Measurements from ENCODE around the gene TPP2.

The TPP2 gene

GRCh38 chr13:102707467-102707866, 110.7 kb downstream of the TPP2 start:
- FAIRE-seq (no peak), DNase-seq (ENCODE audit: insufficient read length) (no peak)
- TF ChIP-seq POLR2A (IDR thresholded peaks at IDR 0.05; ENCODE audit: low read depth, low read length) (no peak), POLR2AphosphoS5 (IDR thresholded peaks at IDR 0.05; ENCODE audit: low read depth, low read length) (no peak), TAF1 (IDR thresholded peaks at IDR 0.05; ENCODE audit: borderline replicate concordance, low read depth, low read length) (no peak)

GRCh38 chr13:102708211-102708610, 111.4 kb downstream of the TPP2 start:
- DNase-seq (ENCODE audit: insufficient read length) (no peak), FAIRE-seq (no peak)
- no peak for TF ChIP-seq TAF1 (IDR thresholded peaks at IDR 0.05; ENCODE audit: borderline replicate concordance, low read depth, low read length)
- no peak for TF ChIP-seq POLR2AphosphoS5 (IDR thresholded peaks at IDR 0.05; ENCODE audit: low read depth, low read length)
- no peak for TF ChIP-seq POLR2A (IDR thresholded peaks at IDR 0.05; ENCODE audit: low read depth, low read length)

GRCh38 chr13:102708991-102709390, 112.2 kb downstream of the TPP2 start:
- FAIRE-seq = no peak
- DNase-seq (ENCODE audit: insufficient read length) = no peak
- TF ChIP-seq POLR2A (IDR thresholded peaks at IDR 0.05; ENCODE audit: low read depth, low read length) (no peak), POLR2AphosphoS5 (IDR thresholded peaks at IDR 0.05; ENCODE audit: low read depth, low read length) (no peak), TAF1 (IDR thresholded peaks at IDR 0.05; ENCODE audit: borderline replicate concordance, low read depth, low read length) (no peak)

- no peak for FAIRE-seq
- DNase-seq (ENCODE audit: insufficient read length) = no peak
- TF ChIP-seq POLR2A (IDR thresholded peaks at IDR 0.05; ENCODE audit: low read depth, low read length) (no peak), POLR2AphosphoS5 (IDR thresholded peaks at IDR 0.05; ENCODE audit: low read depth, low read length) (no peak), TAF1 (IDR thresholded peaks at IDR 0.05; ENCODE audit: borderline replicate concordance, low read depth, low read length) (no peak)
Observed at GRCh38 chr13:102709536-102709935, 112.8 kb downstream of the TPP2 start.

- TF ChIP-seq POLR2A (IDR thresholded peaks at IDR 0.05; ENCODE audit: low read depth, low read length) (no peak), TAF1 (IDR thresholded peaks at IDR 0.05; ENCODE audit: borderline replicate concordance, low read depth, low read length) (no peak), POLR2AphosphoS5 (IDR thresholded peaks at IDR 0.05; ENCODE audit: low read depth, low read length) (no peak)
- DNase-seq (ENCODE audit: insufficient read length) = no peak
- FAIRE-seq = no peak
Observed at GRCh38 chr13:102710261-102710679, 113.5 kb downstream of the TPP2 start.

- TF ChIP-seq POLR2AphosphoS5 (IDR thresholded peaks at IDR 0.05; ENCODE audit: low read depth, low read length) (no peak), TAF1 (IDR thresholded peaks at IDR 0.05; ENCODE audit: borderline replicate concordance, low read depth, low read length) (no peak), POLR2A (IDR thresholded peaks at IDR 0.05; ENCODE audit: low read depth, low read length) (no peak)
- FAIRE-seq (no peak), DNase-seq (ENCODE audit: insufficient read length) (no peak)
Observed at GRCh38 chr13:102715447-102715846, 118.7 kb downstream of the TPP2 start.

- DNase-seq (ENCODE audit: insufficient read length) (no peak), FAIRE-seq (no peak)
- TF ChIP-seq POLR2A (IDR thresholded peaks at IDR 0.05; ENCODE audit: low read depth, low read length) = no peak
- TF ChIP-seq POLR2AphosphoS5 (IDR thresholded peaks at IDR 0.05; ENCODE audit: low read depth, low read length) = no peak
- TF ChIP-seq TAF1 (IDR thresholded peaks at IDR 0.05; ENCODE audit: borderline replicate concordance, low read depth, low read length) = no peak
Observed at GRCh38 chr13:102718746-102719145, 122.0 kb downstream of the TPP2 start.

GRCh38 chr13:102721800-102722231, 125.0 kb downstream of the TPP2 start:
- FAIRE-seq (no peak), DNase-seq (ENCODE audit: insufficient read length) (no peak)
- no peak for TF ChIP-seq TAF1 (IDR thresholded peaks at IDR 0.05; ENCODE audit: borderline replicate concordance, low read depth, low read length)
- TF ChIP-seq POLR2AphosphoS5 (IDR thresholded peaks at IDR 0.05; ENCODE audit: low read depth, low read length) = no peak
- no peak for TF ChIP-seq POLR2A (IDR thresholded peaks at IDR 0.05; ENCODE audit: low read depth, low read length)

- FAIRE-seq (no peak), DNase-seq (ENCODE audit: insufficient read length) (no peak)
- TF ChIP-seq POLR2A (IDR thresholded peaks at IDR 0.05; ENCODE audit: low read depth, low read length) (no peak), POLR2AphosphoS5 (IDR thresholded peaks at IDR 0.05; ENCODE audit: low read depth, low read length) (no peak)
Observed at GRCh38 chr13:102724923-102725322, 128.1 kb downstream of the TPP2 start.

- DNase-seq (ENCODE audit: insufficient read length) (no peak), FAIRE-seq (peak; percentile 44)
- TF ChIP-seq TAF1 (IDR thresholded peaks at IDR 0.05; ENCODE audit: borderline replicate concordance, low read depth, low read length) = no peak
- no peak for TF ChIP-seq POLR2A (IDR thresholded peaks at IDR 0.05; ENCODE audit: low read depth, low read length)
- no peak for TF ChIP-seq POLR2AphosphoS5 (IDR thresholded peaks at IDR 0.05; ENCODE audit: low read depth, low read length)
Observed at GRCh38 chr13:102726430-102726829, 129.6 kb downstream of the TPP2 start.

Measured in GM12892 (cell line).